HG03442 (cell line): ENCODE data around the gene TSR3.

Experiments used
- ATAC-seq: cut with Tn5 transposase; IDR thresholded peaks from one replicate; pipeline ENCODE4 v1.9.1; 2021; ENCODE audit warnings: mild to moderate bottlenecking, moderate library complexity; ENCODE audit not compliant: unreplicated experiment

Gene TSR3

GRCh38 chr16:1378087-1378803 lies 26.6 kb upstream of the TSR3 start:
- ATAC-seq = no peak

- ATAC-seq = no peak
Observed at GRCh38 chr16:1377406-1378010, 25.8 kb upstream of the TSR3 start.

GRCh38 chr16:1375741-1376410 lies 24.2 kb upstream of the TSR3 start:
- ATAC-seq = no peak

DNA sequence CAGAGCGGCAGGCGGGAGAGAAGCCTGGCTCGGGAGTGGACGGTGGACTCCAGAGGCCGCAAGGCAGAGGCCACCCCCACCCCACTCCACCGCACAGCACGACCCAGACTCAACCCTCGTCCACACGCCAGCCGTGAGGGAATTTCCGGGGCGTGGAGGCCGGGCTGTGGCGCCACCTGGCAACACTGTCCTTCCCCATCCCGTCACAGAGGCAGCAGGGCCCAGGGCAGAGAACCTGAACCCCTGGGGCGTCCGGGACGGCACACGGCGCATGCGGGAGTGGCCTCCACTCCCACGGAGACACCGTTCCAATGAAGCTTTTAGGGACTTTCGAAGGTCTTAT lies 23.6 kb upstream of the TSR3 start:
- no peak for ATAC-seq

- no peak for ATAC-seq
Observed at GRCh38 chr16:1374418-1375297, 23.0 kb upstream of the TSR3 start.

- ATAC-seq = no peak
Observed at GRCh38 chr16:1372292-1372950, 20.7 kb upstream of the TSR3 start.

DNA sequence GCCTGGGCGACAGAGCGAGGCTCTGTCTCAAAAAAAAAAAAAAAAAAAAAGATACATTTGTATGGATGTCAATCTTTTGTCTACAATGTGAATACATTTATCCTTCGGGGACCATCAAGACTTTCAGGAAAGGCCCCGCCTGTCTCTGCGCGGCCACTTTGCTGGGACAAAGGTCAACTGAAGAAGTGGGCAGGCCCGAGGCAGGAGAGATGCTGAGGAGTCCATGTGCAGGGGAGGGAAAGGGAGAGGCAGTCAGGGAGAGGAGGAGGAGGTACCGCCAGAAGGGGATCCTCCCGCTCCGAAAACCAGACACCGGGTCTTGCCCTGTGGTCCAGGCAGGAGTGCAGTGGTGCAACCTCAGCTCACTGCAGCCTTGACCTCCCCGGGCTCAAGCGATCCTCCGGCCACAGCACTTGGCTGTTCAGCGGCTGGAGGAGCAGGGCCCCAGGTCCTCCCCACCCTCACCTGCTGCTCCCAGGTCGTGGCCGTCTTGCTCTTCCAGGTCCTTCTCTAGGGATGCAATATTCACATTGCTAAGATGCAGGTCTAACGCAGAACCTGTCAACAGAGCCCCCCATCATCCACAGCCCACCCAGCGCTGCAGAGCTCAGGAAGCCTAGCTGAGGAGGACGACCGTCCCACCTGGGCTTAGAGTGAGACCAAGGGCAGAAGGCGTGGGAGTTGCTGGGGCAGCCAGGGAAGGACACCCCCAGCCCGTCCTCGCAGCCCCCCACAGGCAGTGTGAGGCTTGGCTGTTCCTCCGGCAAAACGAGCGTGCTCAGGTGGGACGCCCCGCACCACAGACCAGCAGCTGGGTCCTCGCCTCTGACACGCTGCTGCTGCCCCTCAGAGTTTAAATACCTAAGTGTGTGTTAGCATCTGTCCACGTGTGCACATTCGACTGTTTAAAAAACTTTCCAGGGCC lies 19.6 kb upstream of the TSR3 start:
- no peak for ATAC-seq

DNA sequence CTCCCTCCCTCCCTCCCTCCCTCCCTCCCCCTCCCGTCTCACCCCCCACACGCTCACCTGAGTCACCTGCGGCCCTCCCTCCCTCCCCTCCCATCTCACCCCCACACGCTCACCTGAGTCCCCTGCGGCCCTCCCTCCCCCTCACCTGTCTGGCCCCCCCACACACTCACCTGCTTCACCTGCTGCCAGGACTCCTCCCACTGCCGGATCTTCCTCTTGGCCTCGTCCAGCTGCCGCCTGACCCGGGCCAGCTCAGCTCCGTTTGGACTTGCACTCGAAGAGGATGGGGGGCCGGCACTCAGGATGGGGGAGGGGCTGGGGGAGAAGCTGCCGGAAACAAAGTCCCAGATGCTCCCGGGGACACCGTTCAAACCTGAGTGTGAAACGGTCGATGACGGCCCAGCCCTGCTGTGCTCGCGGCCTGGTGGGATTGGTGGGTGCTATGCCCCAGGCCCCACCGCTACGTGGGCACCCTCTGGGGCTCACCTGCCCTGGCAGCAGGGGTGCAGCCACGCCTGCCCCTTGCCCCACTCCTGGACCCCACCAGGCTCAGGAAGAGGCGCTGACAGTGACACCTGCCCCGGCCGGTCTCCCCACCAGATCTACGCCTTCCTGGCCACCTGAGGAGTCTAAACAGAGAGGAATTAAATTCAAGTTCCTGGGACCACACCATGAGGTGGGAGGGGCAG lies 16.0 kb upstream of the TSR3 start:
- ATAC-seq = no peak

DNA sequence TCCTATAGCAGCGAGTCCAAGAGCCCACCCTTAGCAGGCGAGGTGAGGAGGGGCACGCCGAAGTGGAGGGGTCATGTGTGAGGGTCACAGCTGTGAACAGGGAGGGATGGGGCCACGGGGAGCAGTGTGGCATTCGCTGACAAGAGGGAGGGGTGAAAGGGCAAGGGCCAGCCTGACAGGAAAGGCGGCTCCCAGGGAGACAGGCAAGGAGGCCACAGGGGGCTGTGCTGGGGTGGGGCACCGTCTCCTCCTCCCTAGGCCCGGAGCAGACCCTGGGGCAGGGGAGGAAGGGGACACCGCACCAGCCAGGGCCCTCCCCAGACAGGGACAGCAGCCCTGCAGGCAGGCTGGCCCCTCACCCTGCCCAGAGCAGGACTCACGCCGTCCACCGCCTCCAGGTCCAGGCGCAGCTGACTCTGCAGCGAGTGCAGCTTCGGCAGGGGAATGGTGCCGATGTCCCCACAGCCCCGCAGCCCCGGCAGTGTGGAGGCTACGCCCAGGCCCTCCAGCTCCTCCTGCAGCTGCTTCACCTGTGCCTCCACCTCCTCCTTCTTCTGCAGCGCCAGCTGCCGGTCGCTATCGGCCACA lies 15.1 kb upstream of the TSR3 start:
- ATAC-seq = no peak

DNA sequence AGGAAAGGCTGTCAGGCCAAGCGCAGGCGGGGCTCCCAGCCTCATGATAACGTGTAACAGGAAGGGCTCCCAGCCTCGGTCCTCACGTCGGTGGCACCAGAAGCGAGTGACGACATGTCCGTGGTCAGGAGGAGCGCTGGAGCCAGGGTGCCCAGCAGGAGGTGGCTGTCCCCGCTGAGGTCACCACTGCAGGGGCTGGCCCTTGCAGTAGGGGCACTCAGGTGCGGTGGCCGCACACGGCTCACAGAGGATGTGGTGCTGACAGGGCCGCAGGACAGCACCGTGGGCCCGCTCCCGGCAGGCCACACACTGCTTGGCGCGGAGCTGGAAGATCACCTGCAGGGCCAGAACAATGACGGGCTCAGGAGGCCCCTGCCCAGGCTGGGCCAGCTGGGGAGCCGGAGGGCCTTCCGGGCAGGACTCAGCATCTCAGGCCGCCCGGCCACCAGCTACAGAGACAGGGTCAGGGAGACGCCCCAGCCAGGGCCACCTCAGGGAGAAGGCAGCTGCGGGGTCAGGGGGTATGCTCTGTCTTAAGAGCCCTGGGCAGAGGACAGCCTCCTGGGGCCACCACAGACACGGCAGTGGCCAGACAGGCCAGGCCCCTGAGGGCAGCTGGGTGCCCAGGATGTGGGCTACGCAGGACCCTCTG lies 14.5 kb upstream of the TSR3 start:
- ATAC-seq = no peak

DNA sequence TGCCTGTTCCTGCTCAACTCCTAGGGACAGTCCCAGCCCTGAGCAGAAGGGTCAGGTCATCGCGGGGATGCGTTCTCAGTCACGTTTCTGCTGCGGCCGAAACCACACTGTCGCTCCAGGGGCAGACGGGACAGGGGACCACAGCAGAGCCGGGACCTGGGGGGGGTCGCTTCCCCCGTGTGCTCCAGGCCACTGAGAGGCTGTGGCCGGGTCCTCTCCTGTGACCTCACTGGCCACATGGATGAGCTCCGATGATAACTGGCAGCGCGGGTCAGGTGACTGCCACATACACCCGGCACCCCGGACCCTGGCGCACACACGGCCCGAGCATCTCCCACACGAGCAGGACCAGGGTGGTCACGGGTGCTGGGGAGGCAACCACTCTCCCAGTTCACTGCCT lies 12.8 kb upstream of the TSR3 start:
- no peak for ATAC-seq

DNA sequence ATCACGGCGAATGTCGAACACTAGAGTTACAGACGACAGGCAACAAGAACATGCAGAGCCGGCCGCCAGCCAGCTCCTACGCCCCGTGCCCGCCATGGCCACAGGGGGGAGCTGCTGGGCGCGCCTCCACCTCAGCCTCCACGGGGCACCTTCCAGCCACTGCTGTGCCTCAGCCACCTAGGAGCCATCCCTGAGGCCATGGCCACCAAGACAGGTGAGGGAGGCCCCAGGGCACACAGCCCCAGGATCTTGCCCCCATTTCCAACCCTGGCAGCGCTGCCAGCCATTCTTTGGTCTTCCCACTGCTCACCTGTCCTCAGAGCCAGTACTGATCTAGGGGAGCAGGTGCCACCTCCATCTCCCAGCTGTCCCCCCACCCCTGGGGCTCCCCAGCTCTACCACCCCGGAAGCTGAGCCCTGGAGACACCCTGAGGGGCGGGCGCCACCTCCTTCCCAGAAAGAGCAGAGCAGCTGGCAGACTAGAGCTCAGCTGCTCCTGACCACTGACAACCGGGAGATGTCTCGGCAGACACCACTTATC lies 11.9 kb upstream of the TSR3 start:
- ATAC-seq = no peak

DNA sequence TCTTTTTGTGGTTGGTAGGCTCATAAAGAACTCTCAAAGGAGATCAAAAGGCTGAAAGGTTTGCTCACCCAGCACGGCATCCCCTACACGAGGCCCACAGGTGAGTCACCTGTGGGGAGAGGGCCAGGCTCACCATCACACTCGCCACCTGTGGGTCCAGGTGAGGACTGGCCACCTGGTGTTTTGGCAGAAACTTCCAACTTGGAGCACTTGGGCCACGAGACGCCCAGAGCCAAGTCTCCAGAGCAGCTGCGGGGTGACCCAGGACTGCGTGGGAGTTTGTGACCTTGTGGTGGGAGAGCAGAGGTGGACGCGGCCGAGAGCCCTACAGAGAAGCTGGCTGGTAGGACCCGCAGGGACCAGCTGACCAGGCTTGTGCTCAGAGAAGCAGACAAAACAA lies 11.1 kb upstream of the TSR3 start:
- no peak for ATAC-seq

DNA sequence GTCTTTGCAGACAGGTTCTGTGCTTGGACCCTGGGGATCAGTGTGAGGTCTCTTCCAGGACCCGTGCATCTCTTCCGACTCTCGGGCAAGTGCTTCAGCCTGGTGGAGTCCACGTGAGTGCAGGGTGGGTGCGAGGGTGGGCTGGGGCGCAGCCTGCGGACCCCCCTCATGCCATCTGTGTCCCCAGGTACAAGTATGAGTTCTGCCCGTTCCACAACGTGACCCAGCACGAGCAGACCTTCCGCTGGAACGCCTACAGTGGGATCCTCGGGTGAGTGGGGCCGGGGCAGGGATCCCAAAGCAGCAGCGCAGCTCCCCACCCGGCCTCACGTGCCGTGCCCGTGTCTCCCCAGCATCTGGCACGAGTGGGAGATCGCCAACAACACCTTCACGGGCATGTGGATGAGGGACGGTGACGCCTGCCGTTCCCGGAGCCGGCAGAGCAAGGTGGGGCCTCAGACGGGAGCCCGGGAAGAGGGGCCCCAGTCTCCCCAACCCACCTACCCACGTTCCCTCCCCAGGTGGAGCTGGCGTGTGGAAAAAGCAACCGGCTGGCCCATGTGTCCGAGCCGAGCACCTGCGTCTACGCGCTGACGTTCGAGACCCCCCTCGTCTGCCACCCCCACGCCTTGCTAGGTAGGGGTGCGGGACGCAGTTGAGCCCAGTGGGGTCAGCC lies 10.1 kb upstream of the TSR3 start:
- no peak for ATAC-seq

DNA sequence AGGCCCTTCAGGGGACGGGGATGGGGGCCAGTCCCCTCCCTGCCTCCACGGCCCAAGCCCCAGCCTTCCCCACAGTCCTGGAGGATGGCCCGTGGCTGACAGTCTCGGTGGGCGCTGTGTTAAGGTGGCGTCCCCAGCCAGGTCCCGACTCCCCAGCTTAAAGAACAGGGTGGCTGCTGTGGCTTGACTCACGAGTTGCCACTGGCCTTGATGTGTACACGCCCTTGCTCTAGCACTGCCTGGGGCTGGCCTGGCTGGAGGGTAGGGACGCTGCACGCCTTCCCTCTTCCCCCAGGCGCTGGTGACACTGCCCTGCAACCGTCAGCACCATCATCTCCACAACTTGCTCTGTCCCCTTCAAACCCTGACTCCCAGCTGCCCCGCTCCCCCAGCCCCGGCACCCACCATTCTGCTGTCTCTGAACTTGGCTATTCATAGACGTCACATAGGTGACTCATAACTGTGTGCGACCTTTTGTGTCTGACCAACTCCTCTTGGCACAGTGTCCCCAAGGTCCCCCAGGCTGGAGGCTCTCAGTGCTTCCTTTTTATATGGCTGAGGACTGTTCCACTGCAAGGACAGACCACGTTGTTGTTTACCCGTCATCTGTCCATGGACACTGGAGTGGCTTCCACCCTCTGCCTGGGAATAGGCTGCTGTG lies 6.4 kb upstream of the TSR3 start:
- no peak for ATAC-seq

- ATAC-seq = no peak
Observed at GRCh38 chr16:1356061-1356900, 4.6 kb upstream of the TSR3 start.
